K562 (cell line): ENCODE measurements around the gene PCP2. TPM values are rescaled to one million over a fixed set of nuclear protein-coding genes. Genes with fewer than 3 reads are reported as not detected.
A peak's percentile ranks its signal among the peaks of the same experiment; 100 is the strongest.

Experiments
- CHD1 ChIP-seq: fragments of 200-600 bp; sonication (generic); IDR thresholded peaks from one replicate; pipeline ENCODE4 v1.6.1; 2012; ENCODE audit warnings: mild to moderate bottlenecking, moderate library complexity, low read length, inconsistent platforms
- FOSL1 ChIP-seq: fragments of 200-800 bp; sonication (Bioruptor generic); conservative IDR thresholded peaks from 2 replicates; pipeline ENCODE4 v1.6.1; 2016; ENCODE audit warnings: missing genetic modification characterization, missing compliant biosample characterization
- HDAC1 ChIP-seq, 2 experiments: fragments of 450-650 bp; IDR thresholded peaks; 2 replicates each; pipeline ENCODE4 v1.6.1; 2016 to 2017; ENCODE audit warnings: inconsistent platforms in 1 of 2, mild to moderate bottlenecking in 1 of 2, moderate library complexity in 1 of 2
- HDGF ChIP-seq: fragments of 450-650 bp; IDR thresholded peaks from 2 replicates; pipeline ENCODE4 v1.6.1; 2016
- HLTF ChIP-seq: fragments of 450-650 bp; IDR thresholded peaks from 2 replicates; pipeline ENCODE4 v1.6.1; 2016
- ILF3 ChIP-seq: fragments of 450-650 bp; IDR thresholded peaks from 2 replicates; pipeline ENCODE4 v1.6.1; 2018; ENCODE audit warnings: antibody characterized with exemption, mild to moderate bottlenecking, moderate library complexity, borderline replicate concordance
- LARP7 ChIP-seq: fragments of 450-650 bp; IDR thresholded peaks from 2 replicates; pipeline ENCODE4 v1.6.1; 2016
- LEF1 ChIP-seq: fragments of 450-650 bp; IDR thresholded peaks from 2 replicates; pipeline ENCODE4 v1.6.1; 2016; ENCODE audit warnings: mild to moderate bottlenecking
- MEIS2 ChIP-seq: fragments of 450-650 bp; IDR thresholded peaks from 2 replicates; pipeline ENCODE4 v1.6.1; 2014; ENCODE audit warnings: mild to moderate bottlenecking; ENCODE audit not compliant: partially characterized antibody
- PHF20 ChIP-seq: fragments of 450-650 bp; IDR thresholded peaks from 2 replicates; pipeline ENCODE4 v1.6.1; 2018; ENCODE audit not compliant: partially characterized antibody
- POLR2A ChIP-seq: fragments of 450-650 bp; conservative IDR thresholded peaks from 2 replicates; pipeline ENCODE4 v1.6.1; 2016
- POLR2H ChIP-seq: IDR thresholded peaks from 2 replicates; pipeline ENCODE4 v1.6.1; 2016; ENCODE audit warnings: missing genetic modification characterization, low read depth, mild to moderate bottlenecking, control low read depth, missing compliant biosample characterization, moderate library complexity
- STAT5A ChIP-seq: IDR thresholded peaks from 2 replicates; pipeline ENCODE4 v1.6.1; 2012; ENCODE audit warnings: low read length, inconsistent platforms, borderline replicate concordance
- SUPT5H ChIP-seq: fragments of 450-650 bp; IDR thresholded peaks from 2 replicates; pipeline ENCODE4 v1.6.1; 2016
- ZNF23 ChIP-seq: fragments of 250-450 bp; sonication (Bioruptor Pico); IDR thresholded peaks from 2 replicates; pipeline ENCODE4 v1.4.0; 2020; ENCODE audit warnings: mild to moderate bottlenecking
- polyA plus RNA-seq, 8 experiments: library from polyadenylated mRNA; depleted of rRNA in 4 of 8; stranded (reverse) in 5 of 8; unstranded in 3 of 8; fragments of >200 nt; fragmentation: Nextera tagmentation in 2 of 8; fragmentation: Illumina TruSeq in 1 of 8; extraction: Ambion mirVana in 2 of 8; extraction: Trizol in 1 of 8; gene quantifications; 2 replicates each; pipeline versions ENCODE4 v1.2.1 to v1.2.3, GENCODE V29; 2011 to 2014; ENCODE audit warnings: inconsistent platforms in 1 of 8, missing spikeins in 1 of 8
- total RNA-seq, 7 experiments: library from RNA; depleted of rRNA in 6 of 7; stranded (reverse); fragments of >200 nt in 6 of 7; fragmentation: Illumina TruSeq in 2 of 7; extraction: Trizol in 2 of 7; gene quantifications; 2 replicates each; pipeline versions ENCODE4 v1.2.1 to v1.2.3, GENCODE V29; 2011 to 2021; ENCODE audit warnings: low replicate concordance in 1 of 7
- TF ChIP-seq, protein P1 (sequence below), 2 experiments: fragments of 250-450 bp in 1 of 2; fragments of 450-650 bp in 1 of 2; sonication (Bioruptor Pico) in 1 of 2; IDR thresholded peaks; 2 replicates each; pipeline versions ENCODE4 v1.6.1 to v1.8.0; 2016 to 2021; ENCODE audit warnings: mild to moderate bottlenecking in 2 of 2, moderate library complexity in 2 of 2, missing compliant biosample characterization in 1 of 2, missing genetic modification characterization in 1 of 2
- TF ChIP-seq, protein P2 (sequence below), 2 experiments: IDR thresholded peaks in 1 of 2; conservative IDR thresholded peaks in 1 of 2; 2 replicates each; pipeline ENCODE4 v1.6.1; 2016; ENCODE audit warnings: low read depth in 2 of 2, mild to moderate bottlenecking in 1 of 2, missing compliant biosample characterization in 1 of 2, missing genetic modification characterization in 1 of 2, moderate library complexity in 1 of 2
- TF ChIP-seq, protein P3 (sequence below): sonication (generic); formaldehyde crosslinking; IDR thresholded peaks from 2 replicates; pipeline ENCODE4 v1.8.1; 2023; ENCODE audit warnings: mild to moderate bottlenecking, missing genetic modification reagents, moderate library complexity
- TF ChIP-seq, protein P4 (sequence below): fragments of 450-650 bp; formaldehyde crosslinking; conservative IDR thresholded peaks from 2 replicates; pipeline ENCODE4 v1.4.0; 2022; ENCODE audit warnings: mild to moderate bottlenecking, missing genetic modification characterization
- TF ChIP-seq, protein P5 (sequence below): sonication (generic); formaldehyde crosslinking; IDR thresholded peaks from 2 replicates; pipeline ENCODE4 v1.8.0; 2022; ENCODE audit warnings: mild to moderate bottlenecking, missing genetic modification reagents, borderline replicate concordance

PCP2 gene
- total and polyA plus RNA-seq, 9 of the 15 experiments (the other 6 are each of a cell fraction or from before 2014, with no cell fraction given): 0.17 to 1.3 (median 0.49) TPM; not detected in 3

DNA sequence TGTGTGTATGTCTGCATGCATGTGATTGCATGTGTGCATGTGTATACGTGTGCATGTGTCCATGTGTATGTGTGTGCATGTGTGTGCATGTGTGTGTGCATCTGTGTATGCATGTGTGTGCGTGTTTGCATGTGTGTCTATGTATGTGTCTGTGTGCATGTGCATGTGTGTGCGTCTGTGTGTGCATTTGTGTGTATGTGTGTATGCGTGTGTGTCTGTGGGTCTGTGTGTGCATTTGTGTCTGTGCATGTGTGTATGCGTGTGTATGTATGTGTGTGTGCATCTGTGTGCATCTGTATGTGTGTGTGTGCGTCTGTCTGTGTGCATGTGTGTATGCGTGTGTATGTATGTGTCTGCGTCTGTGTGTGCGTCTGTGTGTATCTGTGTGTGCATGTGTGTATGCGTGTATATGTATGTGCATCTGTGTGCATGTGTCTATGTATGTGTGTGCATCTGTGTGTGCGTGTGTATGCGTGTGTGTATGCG lies 6.4 kb upstream of the PCP2 start (continued):
- TF ChIP-seq, protein P1, sequence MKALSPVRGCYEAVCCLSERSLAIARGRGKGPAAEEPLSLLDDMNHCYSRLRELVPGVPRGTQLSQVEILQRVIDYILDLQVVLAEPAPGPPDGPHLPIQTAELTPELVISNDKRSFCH (CRISPR knock-in tag; IDR thresholded peaks at IDR 0.05): no peak
- TF ChIP-seq, protein P1 (tag; IDR thresholded peaks at IDR 0.05): no peak
- peak; percentile 88 for TF ChIP-seq PHF20
- no peak for TF ChIP-seq CHD1
- peak; percentile 74 for TF ChIP-seq STAT5A
- TF ChIP-seq LEF1: no peak
- TF ChIP-seq, protein P2, sequence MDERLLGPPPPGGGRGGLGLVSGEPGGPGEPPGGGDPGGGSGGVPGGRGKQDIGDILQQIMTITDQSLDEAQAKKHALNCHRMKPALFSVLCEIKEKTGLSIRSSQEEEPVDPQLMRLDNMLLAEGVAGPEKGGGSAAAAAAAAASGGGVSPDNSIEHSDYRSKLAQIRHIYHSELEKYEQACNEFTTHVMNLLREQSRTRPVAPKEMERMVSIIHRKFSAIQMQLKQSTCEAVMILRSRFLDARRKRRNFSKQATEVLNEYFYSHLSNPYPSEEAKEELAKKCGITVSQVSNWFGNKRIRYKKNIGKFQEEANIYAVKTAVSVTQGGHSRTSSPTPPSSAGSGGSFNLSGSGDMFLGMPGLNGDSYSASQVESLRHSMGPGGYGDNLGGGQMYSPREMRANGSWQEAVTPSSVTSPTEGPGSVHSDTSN (CRISPR knock-in tag; IDR thresholded peaks at IDR 0.05; ENCODE audit: low read depth): no peak
- TF ChIP-seq, protein P2 (tag; conservative IDR thresholded peaks at IDR 0.05; ENCODE audit: low read depth): no peak
- TF ChIP-seq, protein P3, sequence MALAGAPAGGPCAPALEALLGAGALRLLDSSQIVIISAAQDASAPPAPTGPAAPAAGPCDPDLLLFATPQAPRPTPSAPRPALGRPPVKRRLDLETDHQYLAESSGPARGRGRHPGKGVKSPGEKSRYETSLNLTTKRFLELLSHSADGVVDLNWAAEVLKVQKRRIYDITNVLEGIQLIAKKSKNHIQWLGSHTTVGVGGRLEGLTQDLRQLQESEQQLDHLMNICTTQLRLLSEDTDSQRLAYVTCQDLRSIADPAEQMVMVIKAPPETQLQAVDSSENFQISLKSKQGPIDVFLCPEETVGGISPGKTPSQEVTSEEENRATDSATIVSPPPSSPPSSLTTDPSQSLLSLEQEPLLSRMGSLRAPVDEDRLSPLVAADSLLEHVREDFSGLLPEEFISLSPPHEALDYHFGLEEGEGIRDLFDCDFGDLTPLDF (CRISPR knock-in tag): no peak
- no peak for TF ChIP-seq ZNF23
- TF ChIP-seq, protein P4, sequence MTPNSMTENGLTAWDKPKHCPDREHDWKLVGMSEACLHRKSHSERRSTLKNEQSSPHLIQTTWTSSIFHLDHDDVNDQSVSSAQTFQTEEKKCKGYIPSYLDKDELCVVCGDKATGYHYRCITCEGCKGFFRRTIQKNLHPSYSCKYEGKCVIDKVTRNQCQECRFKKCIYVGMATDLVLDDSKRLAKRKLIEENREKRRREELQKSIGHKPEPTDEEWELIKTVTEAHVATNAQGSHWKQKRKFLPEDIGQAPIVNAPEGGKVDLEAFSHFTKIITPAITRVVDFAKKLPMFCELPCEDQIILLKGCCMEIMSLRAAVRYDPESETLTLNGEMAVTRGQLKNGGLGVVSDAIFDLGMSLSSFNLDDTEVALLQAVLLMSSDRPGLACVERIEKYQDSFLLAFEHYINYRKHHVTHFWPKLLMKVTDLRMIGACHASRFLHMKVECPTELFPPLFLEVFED: 0 out of 2 replicates have a peak, but pooled peaks have one; percentile 57
- TF ChIP-seq POLR2A: peak; percentile 67
- TF ChIP-seq ILF3: no peak
- TF ChIP-seq SUPT5H: peak; percentile 73
- peak in 1 of 2 experiments; percentile 38; a peak in 1 of 4 replicates for TF ChIP-seq HDAC1 (IDR thresholded peaks at IDR 0.05)
- TF ChIP-seq HLTF: 0 out of 2 replicates have a peak, but pooled peaks have one; percentile 25
- TF ChIP-seq POLR2H (tag): no peak
- TF ChIP-seq LARP7: 0 out of 2 replicates have a peak, but pooled peaks have one; percentile 31
- peak; percentile 73; the same call in 1 of the 2 replicates for TF ChIP-seq HDGF
- TF ChIP-seq FOSL1 (tag): no peak
- no peak for TF ChIP-seq MEIS2
- TF ChIP-seq, protein P5, sequence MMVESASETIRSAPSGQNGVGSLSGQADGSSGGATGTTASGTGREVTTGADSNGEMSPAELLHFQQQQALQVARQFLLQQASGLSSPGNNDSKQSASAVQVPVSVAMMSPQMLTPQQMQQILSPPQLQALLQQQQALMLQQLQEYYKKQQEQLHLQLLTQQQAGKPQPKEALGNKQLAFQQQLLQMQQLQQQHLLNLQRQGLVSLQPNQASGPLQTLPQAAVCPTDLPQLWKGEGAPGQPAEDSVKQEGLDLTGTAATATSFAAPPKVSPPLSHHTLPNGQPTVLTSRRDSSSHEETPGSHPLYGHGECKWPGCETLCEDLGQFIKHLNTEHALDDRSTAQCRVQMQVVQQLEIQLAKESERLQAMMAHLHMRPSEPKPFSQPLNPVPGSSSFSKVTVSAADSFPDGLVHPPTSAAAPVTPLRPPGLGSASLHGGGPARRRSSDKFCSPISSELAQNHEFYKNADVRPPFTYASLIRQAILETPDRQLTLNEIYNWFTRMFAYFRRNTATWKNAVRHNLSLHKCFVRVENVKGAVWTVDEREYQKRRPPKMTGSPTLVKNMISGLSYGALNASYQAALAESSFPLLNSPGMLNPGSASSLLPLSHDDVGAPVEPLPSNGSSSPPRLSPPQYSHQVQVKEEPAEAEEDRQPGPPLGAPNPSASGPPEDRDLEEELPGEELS (CRISPR knock-in tag): no peak
